Measurements from ENCODE around the gene RAPGEF1.
"Not testable (repeated sequence)": the region's sequence is repeated elsewhere in the genome, so short reads cannot be mapped to it uniquely, and the experiment has no call there.

The RAPGEF1 gene

GRCh38 chr9:131657456-131657855, 82.4 kb downstream of the RAPGEF1 start:
- Histone ChIP-seq H3K4me3 (ENCODE audit: control insufficient read depth in 1 of 7, extremely low read depth in 1 of 7, insufficient read depth in 4 of 7, low read depth in 2 of 7, low read length in 6 of 7) (no peak overlapping the region), H3K9me3 (ENCODE audit: control extremely low read depth in 1 of 5, control insufficient read depth in 4 of 5, insufficient read depth in 2 of 5, low read depth in 1 of 5, low read length in 4 of 5) (no peaks in the 10 kb centered on the region), H3K27ac (ENCODE audit: insufficient read depth in 1 of 2, low read depth in 1 of 2, low read length in 2 of 2, poor library complexity in 1 of 2, severe bottlenecking in 2 of 2) (no peak overlapping the region), H3K4me1 (ENCODE audit: control extremely low read depth in 1 of 4, control insufficient read depth in 4 of 4, insufficient read depth in 4 of 4, low read length in 3 of 4) (peaks cover 13 to 59% (median 47%) of the 10 kb centered on the region in 4 experiments), H3K36me3 (ENCODE audit: control insufficient read depth in 4 of 4, insufficient read depth in 4 of 4, low read length in 3 of 4) (no peaks in the 10 kb centered on the region), H3K27me3 (replicated peaks in 2 of 5; ENCODE audit: control insufficient read depth in 4 of 5, insufficient read depth in 5 of 5, low read length in 4 of 5) (no peaks in the 10 kb centered on the region)
- CTCF ChIA-PET = interaction anchor here (1.7 kb wide), 2 partner anchors 75 to 82 kb away, joined by 4 to 5 read pairs; partner anchors contain the start of gene RAPGEF1
- POLR2A ChIA-PET = no interaction called here
- WGBS (ENCODE audit: insufficient coverage) = 94% methylated on average over 6 of the region's 8 CpGs
- peak in 1 of 3 donors; percentile 24 for DNase-seq

GRCh38 chr9:131657037-131657377, 82.9 kb downstream of the RAPGEF1 start:
- 79% methylated on average over 2 of the region's 9 CpGs for WGBS (ENCODE audit: insufficient coverage)
- peak overlapping the region in 3 of 7 experiments; percentile 28 to 46 (median 37) for H3K4me3 ChIP-seq (ENCODE audit: control insufficient read depth in 1 of 7, extremely low read depth in 1 of 7, insufficient read depth in 4 of 7, low read depth in 2 of 7, low read length in 6 of 7)
- no peak for DNase-seq
- H3K36me3 ChIP-seq (ENCODE audit: control insufficient read depth in 4 of 4, insufficient read depth in 4 of 4, low read length in 3 of 4) = no peaks in the 10 kb centered on the region
- no peaks in the 10 kb centered on the region for H3K27me3 ChIP-seq (replicated peaks in 2 of 5; ENCODE audit: control insufficient read depth in 4 of 5, insufficient read depth in 5 of 5, low read length in 4 of 5)
- peaks cover 13 to 59% (median 47%) of the 10 kb centered on the region in 4 experiments for H3K4me1 ChIP-seq (ENCODE audit: control extremely low read depth in 1 of 4, control insufficient read depth in 4 of 4, insufficient read depth in 4 of 4, low read length in 3 of 4)
- POLR2A ChIA-PET = interaction anchor here (0.5 to 1.5 kb wide), 10 partner anchors 11 to 333 kb away, joined by 3 to 18 read pairs (median 4); no protein-coding TSS in a partner anchor
- H3K9me3 ChIP-seq (ENCODE audit: control extremely low read depth in 1 of 5, control insufficient read depth in 4 of 5, insufficient read depth in 2 of 5, low read depth in 1 of 5, low read length in 4 of 5) = no peaks in the 10 kb centered on the region
- CTCF ChIA-PET = interaction anchor here (0.8 to 2.5 kb wide), 11 partner anchors 9 to 85 kb away, joined by 3 to 11 read pairs (median 5); partner anchors contain the start of gene RAPGEF1
- H3K27ac ChIP-seq (ENCODE audit: insufficient read depth in 1 of 2, low read depth in 1 of 2, low read length in 2 of 2, poor library complexity in 1 of 2, severe bottlenecking in 2 of 2) = peak overlapping the region; percentile 13 to 67

- CTCF ChIA-PET = interaction anchor here (0.8 to 2.5 kb wide), 14 partner anchors 10 to 86 kb away, joined by 3 to 11 read pairs (median 5); partner anchors contain the start of gene RAPGEF1
- Histone ChIP-seq H3K9me3 (ENCODE audit: control extremely low read depth in 1 of 5, control insufficient read depth in 4 of 5, insufficient read depth in 2 of 5, low read depth in 1 of 5, low read length in 4 of 5) (no peaks in the 10 kb centered on the region), H3K27ac (ENCODE audit: insufficient read depth in 1 of 2, low read depth in 1 of 2, low read length in 2 of 2, poor library complexity in 1 of 2, severe bottlenecking in 2 of 2) (peak overlapping the region; percentile 13 to 67), H3K27me3 (replicated peaks in 2 of 5; ENCODE audit: control insufficient read depth in 4 of 5, insufficient read depth in 5 of 5, low read length in 4 of 5) (no peaks in the 10 kb centered on the region), H3K4me3 (ENCODE audit: control insufficient read depth in 1 of 7, extremely low read depth in 1 of 7, insufficient read depth in 4 of 7, low read depth in 2 of 7, low read length in 6 of 7) (peak overlapping the region in 4 of 7 experiments; percentile 6 to 57 (median 42)), H3K4me1 (ENCODE audit: control extremely low read depth in 1 of 4, control insufficient read depth in 4 of 4, insufficient read depth in 4 of 4, low read length in 3 of 4) (peaks cover 13 to 59% (median 47%) of the 10 kb centered on the region in 4 experiments), H3K36me3 (ENCODE audit: control insufficient read depth in 4 of 4, insufficient read depth in 4 of 4, low read length in 3 of 4) (no peaks in the 10 kb centered on the region)
- 0% methylated on average over 9 of the region's 9 CpGs for WGBS (ENCODE audit: insufficient coverage)
- POLR2A ChIA-PET = interaction anchor here (0.5 to 1.5 kb wide), 11 partner anchors 12 to 333 kb away, joined by 3 to 18 read pairs (median 4); no protein-coding TSS in a partner anchor
- peak; percentile 100 for DNase-seq
These were observed 83.4 kb downstream of the RAPGEF1 start for GRCh38 chr9:131656356-131657036.

GRCh38 chr9:131654369-131654768, 85.5 kb downstream of the RAPGEF1 start:
- DNase-seq; H3K4me3 ChIP-seq (ENCODE audit: control insufficient read depth in 1 of 7, extremely low read depth in 1 of 7, insufficient read depth in 4 of 7, low read depth in 2 of 7, low read length in 6 of 7); H3K9me3 ChIP-seq (ENCODE audit: control extremely low read depth in 1 of 5, control insufficient read depth in 4 of 5, insufficient read depth in 2 of 5, low read depth in 1 of 5, low read length in 4 of 5); H3K27ac ChIP-seq (ENCODE audit: insufficient read depth in 1 of 2, low read depth in 1 of 2, low read length in 2 of 2, poor library complexity in 1 of 2, severe bottlenecking in 2 of 2); H3K27me3 ChIP-seq (replicated peaks in 2 of 5; ENCODE audit: control insufficient read depth in 4 of 5, insufficient read depth in 5 of 5, low read length in 4 of 5): not testable (repeated sequence)
- Histone ChIP-seq H3K4me1 (ENCODE audit: control extremely low read depth in 1 of 4, control insufficient read depth in 4 of 4, insufficient read depth in 4 of 4, low read length in 3 of 4) (peaks cover 13 to 51% (median 38%) of the 10 kb centered on the region in 4 experiments), H3K36me3 (ENCODE audit: control insufficient read depth in 4 of 4, insufficient read depth in 4 of 4, low read length in 3 of 4) (peaks cover 0 to 15% (median 7%) of the 10 kb centered on the region in 4 experiments)
- WGBS (ENCODE audit: insufficient coverage) = 100% methylated on average over 4 of the region's 5 CpGs
- POLR2A ChIA-PET = interaction anchor here (0.9 kb wide), 1 partner anchor 79 kb away, joined by 3 read pairs; no protein-coding TSS in a partner anchor
- CTCF ChIA-PET = interaction anchor here (0.6 to 2.2 kb wide), 4 partner anchors 17 to 86 kb away, joined by 4 to 7 read pairs (median 4); no protein-coding TSS in a partner anchor

- no peak for DNase-seq
- ChIA-PET CTCF (interaction anchor here (2.1 to 2.7 kb wide), 2 partner anchors 9 to 17 kb away, joined by 11 to 15 read pairs; no protein-coding TSS in a partner anchor), POLR2A (no interaction called here)
- H3K4me3 ChIP-seq (ENCODE audit: control insufficient read depth in 1 of 7, extremely low read depth in 1 of 7, insufficient read depth in 4 of 7, low read depth in 2 of 7, low read length in 6 of 7) = no peak overlapping the region
- peaks cover 6 to 27% (median 18%) of the 10 kb centered on the region in 4 experiments for H3K4me1 ChIP-seq (ENCODE audit: control extremely low read depth in 1 of 4, control insufficient read depth in 4 of 4, insufficient read depth in 4 of 4, low read length in 3 of 4)
- no peak overlapping the region for H3K27ac ChIP-seq (ENCODE audit: insufficient read depth in 1 of 2, low read depth in 1 of 2, low read length in 2 of 2, poor library complexity in 1 of 2, severe bottlenecking in 2 of 2)
- H3K9me3 ChIP-seq (ENCODE audit: control extremely low read depth in 1 of 5, control insufficient read depth in 4 of 5, insufficient read depth in 2 of 5, low read depth in 1 of 5, low read length in 4 of 5) = no peaks in the 10 kb centered on the region
- peaks cover 0 to 26% (median 11%) of the 10 kb centered on the region in 4 experiments for H3K36me3 ChIP-seq (ENCODE audit: control insufficient read depth in 4 of 4, insufficient read depth in 4 of 4, low read length in 3 of 4)
- H3K27me3 ChIP-seq (replicated peaks in 2 of 5; ENCODE audit: control insufficient read depth in 4 of 5, insufficient read depth in 5 of 5, low read length in 4 of 5) = no peaks in the 10 kb centered on the region
- WGBS (ENCODE audit: insufficient coverage) = 67% methylated on average over 1 of the region's 3 CpGs
These were observed 88.3 kb downstream of the RAPGEF1 start for GRCh38 chr9:131651599-131651998.

- H3K36me3 ChIP-seq (ENCODE audit: control insufficient read depth in 4 of 4, insufficient read depth in 4 of 4, low read length in 3 of 4) = peaks cover 0 to 31% (median 11%) of the 10 kb centered on the region in 4 experiments
- CTCF ChIA-PET = interaction anchor here (1.2 to 1.5 kb wide), 2 partner anchors 9 to 91 kb away, joined by 3 to 5 read pairs; no protein-coding TSS in a partner anchor
- POLR2A ChIA-PET = no interaction called here
These were observed 88.7 kb downstream of the RAPGEF1 start for GRCh38 chr9:131651160-131651559.

GRCh38 chr9:131650254-131650653, 89.6 kb downstream of the RAPGEF1 start:
- DNase-seq = no peak
- Histone ChIP-seq H3K27me3 (replicated peaks in 2 of 5; ENCODE audit: control insufficient read depth in 4 of 5, insufficient read depth in 5 of 5, low read length in 4 of 5) (no peaks in the 10 kb centered on the region), H3K36me3 (ENCODE audit: control insufficient read depth in 4 of 4, insufficient read depth in 4 of 4, low read length in 3 of 4) (peaks cover 0 to 40% (median 14%) of the 10 kb centered on the region in 4 experiments), H3K4me3 (ENCODE audit: control insufficient read depth in 1 of 7, extremely low read depth in 1 of 7, insufficient read depth in 4 of 7, low read depth in 2 of 7, low read length in 6 of 7) (no peak overlapping the region), H3K9me3 (ENCODE audit: control extremely low read depth in 1 of 5, control insufficient read depth in 4 of 5, insufficient read depth in 2 of 5, low read depth in 1 of 5, low read length in 4 of 5) (no peaks in the 10 kb centered on the region), H3K4me1 (ENCODE audit: control extremely low read depth in 1 of 4, control insufficient read depth in 4 of 4, insufficient read depth in 4 of 4, low read length in 3 of 4) (peaks cover 0 to 14% (median 6%) of the 10 kb centered on the region in 4 experiments), H3K27ac (ENCODE audit: insufficient read depth in 1 of 2, low read depth in 1 of 2, low read length in 2 of 2, poor library complexity in 1 of 2, severe bottlenecking in 2 of 2) (no peak overlapping the region)
- CTCF ChIA-PET = interaction anchor here (0.5 to 1.5 kb wide), 6 partner anchors 8 to 92 kb away, joined by 3 to 5 read pairs (median 4); no protein-coding TSS in a partner anchor
- WGBS (ENCODE audit: insufficient coverage) = 94% methylated on average over 4 of the region's 4 CpGs
- POLR2A ChIA-PET = no interaction called here

More at GRCh38 chr9:131651160-131651559, 88.7 kb downstream of the RAPGEF1 start:
- Histone ChIP-seq H3K4me3 (ENCODE audit: control insufficient read depth in 1 of 7, extremely low read depth in 1 of 7, insufficient read depth in 4 of 7, low read depth in 2 of 7, low read length in 6 of 7) (no peak overlapping the region), H3K9me3 (ENCODE audit: control extremely low read depth in 1 of 5, control insufficient read depth in 4 of 5, insufficient read depth in 2 of 5, low read depth in 1 of 5, low read length in 4 of 5) (no peaks in the 10 kb centered on the region), H3K4me1 (ENCODE audit: control extremely low read depth in 1 of 4, control insufficient read depth in 4 of 4, insufficient read depth in 4 of 4, low read length in 3 of 4) (peaks cover 4 to 23% (median 15%) of the 10 kb centered on the region in 4 experiments), H3K27me3 (replicated peaks in 2 of 5; ENCODE audit: control insufficient read depth in 4 of 5, insufficient read depth in 5 of 5, low read length in 4 of 5) (no peaks in the 10 kb centered on the region), H3K27ac (ENCODE audit: insufficient read depth in 1 of 2, low read depth in 1 of 2, low read length in 2 of 2, poor library complexity in 1 of 2, severe bottlenecking in 2 of 2) (no peak overlapping the region)
- 94% methylated on average over 2 of the region's 2 CpGs for whole genome bisulfite sequencing (ENCODE audit: insufficient coverage)
- DNase-seq = no peak

All from common myeloid progenitor, CD34-positive (primary cell).